Measurements from ENCODE around the gene SLCO4A1. TPM values are rescaled to one million over a fixed set of nuclear protein-coding genes. Genes with fewer than 3 reads are reported as not detected.

The SLCO4A1 gene
- total RNA-seq, 1 experiment from 2014 or later, result 161 TPM

DNA sequence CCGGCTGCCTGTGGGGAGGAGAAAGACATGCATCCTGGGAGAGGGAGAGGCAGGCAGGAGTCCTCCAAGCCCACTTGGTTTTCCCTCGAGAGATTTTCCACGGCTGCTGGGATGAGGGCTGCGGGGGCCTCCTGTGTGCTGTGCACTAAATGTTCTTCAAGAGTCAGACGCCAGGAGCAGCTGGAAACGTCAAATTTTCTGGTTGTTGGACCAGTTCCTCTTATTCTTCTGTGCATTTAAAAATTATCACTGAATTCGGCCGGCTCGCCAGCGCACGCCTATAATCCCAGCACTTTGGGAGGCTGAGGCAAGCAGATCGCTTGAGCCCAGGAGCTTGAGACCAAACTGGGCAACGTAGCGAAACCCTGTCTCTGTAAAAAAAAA is 33.6 kb downstream of the SLCO4A1 start:
- CTCF ChIA-PET, result no interaction called here
- H3K9me2 ChIP-seq (replicated peaks; ENCODE audit: low read length), result no peaks in the 10 kb centered on the region
- H3K27me3 ChIP-seq (ENCODE audit: low read length), result no peaks in the 10 kb centered on the region
- H3K79me2 ChIP-seq (ENCODE audit: low read length), result no peaks in the 10 kb centered on the region
- H3K9ac ChIP-seq (ENCODE audit: low read length), result no peak overlapping the region
- intact Hi-C loops (cut with micrococcal nuclease), result no loop called here
- no peak overlapping the region for H3K4me2 ChIP-seq (ENCODE audit: low read length)
- no peaks in the 10 kb centered on the region for H3F3A ChIP-seq (ENCODE audit: low read length, unreplicated experiment)
- H3K4me3 ChIP-seq (ENCODE audit: low read length), result no peak overlapping the region
- TF ChIP-seq, protein P1, sequence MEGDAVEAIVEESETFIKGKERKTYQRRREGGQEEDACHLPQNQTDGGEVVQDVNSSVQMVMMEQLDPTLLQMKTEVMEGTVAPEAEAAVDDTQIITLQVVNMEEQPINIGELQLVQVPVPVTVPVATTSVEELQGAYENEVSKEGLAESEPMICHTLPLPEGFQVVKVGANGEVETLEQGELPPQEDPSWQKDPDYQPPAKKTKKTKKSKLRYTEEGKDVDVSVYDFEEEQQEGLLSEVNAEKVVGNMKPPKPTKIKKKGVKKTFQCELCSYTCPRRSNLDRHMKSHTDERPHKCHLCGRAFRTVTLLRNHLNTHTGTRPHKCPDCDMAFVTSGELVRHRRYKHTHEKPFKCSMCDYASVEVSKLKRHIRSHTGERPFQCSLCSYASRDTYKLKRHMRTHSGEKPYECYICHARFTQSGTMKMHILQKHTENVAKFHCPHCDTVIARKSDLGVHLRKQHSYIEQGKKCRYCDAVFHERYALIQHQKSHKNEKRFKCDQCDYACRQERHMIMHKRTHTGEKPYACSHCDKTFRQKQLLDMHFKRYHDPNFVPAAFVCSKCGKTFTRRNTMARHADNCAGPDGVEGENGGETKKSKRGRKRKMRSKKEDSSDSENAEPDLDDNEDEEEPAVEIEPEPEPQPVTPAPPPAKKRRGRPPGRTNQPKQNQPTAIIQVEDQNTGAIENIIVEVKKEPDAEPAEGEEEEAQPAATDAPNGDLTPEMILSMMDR (conservative IDR thresholded peaks at IDR 0.05; ENCODE audit: low read depth, low read length), result no peak
- TF ChIP-seq EZH2phosphoT487 (IDR thresholded peaks at IDR 0.05; ENCODE audit: borderline replicate concordance, low read length) (no peak), EZH2 (IDR thresholded peaks at IDR 0.05; ENCODE audit: low read length, unreplicated experiment) (no peak)
- no TSS peak for BruUV-seq (replicated peaks)
- H3K36me3 ChIP-seq (ENCODE audit: low read depth, low read length), result peaks cover 5% of the 10 kb centered on the region; the same call in 1 of the 2 replicates
- no peaks in the 10 kb centered on the region for H3K9me3 ChIP-seq (ENCODE audit: low read length)
- no peaks in the 10 kb centered on the region for H4K20me1 ChIP-seq (ENCODE audit: low read length)
- H2AFZ ChIP-seq (ENCODE audit: low read length), result no peak overlapping the region
- no peak overlapping the region for H3K27ac ChIP-seq (ENCODE audit: low read length)
- ATAC-seq (no peak), DNase-seq (no peak)
- peaks cover 8% of the 10 kb centered on the region; the same call in 1 of the 2 replicates for H3K4me1 ChIP-seq (ENCODE audit: insufficient read depth, low read length)
- POLR2A ChIA-PET (ENCODE audit: unreplicated experiment), result no interaction called here

DNA sequence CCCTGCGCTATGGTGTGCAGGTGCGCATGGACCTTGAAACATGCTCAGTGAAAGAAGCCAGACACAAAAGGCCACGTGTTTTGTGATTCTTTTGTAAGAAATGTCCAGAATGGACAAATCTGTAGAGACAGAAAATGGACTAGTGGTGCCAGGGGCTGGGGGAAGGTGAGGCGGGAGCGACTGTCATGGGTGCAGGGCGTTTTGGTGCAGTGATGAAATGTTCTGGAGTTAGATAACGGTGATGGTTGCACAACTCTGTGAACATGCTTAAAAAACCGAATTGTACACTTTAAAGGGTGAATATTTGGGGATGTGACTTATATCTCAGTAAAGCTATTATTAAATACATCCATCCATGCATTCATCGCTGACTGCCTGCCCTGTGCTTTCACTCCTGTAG is 34.7 kb downstream of the SLCO4A1 start:
- no peak overlapping the region for H2AFZ ChIP-seq (ENCODE audit: low read length)
- no peak overlapping the region for H3K27ac ChIP-seq (ENCODE audit: low read length)
- no peaks in the 10 kb centered on the region for H3K79me2 ChIP-seq (ENCODE audit: low read length)
- no peak overlapping the region for H3K9ac ChIP-seq (ENCODE audit: low read length)
- no peak for DNase-seq
- CTCF ChIA-PET, result no interaction called here
- no peak overlapping the region for H3K4me2 ChIP-seq (ENCODE audit: low read length)
- no TSS peak for BruUV-seq (replicated peaks)
- H3K4me3 ChIP-seq (ENCODE audit: low read length), result no peak overlapping the region
- H3F3A ChIP-seq (ENCODE audit: low read length, unreplicated experiment), result no peaks in the 10 kb centered on the region
- no peaks in the 10 kb centered on the region for H3K9me2 ChIP-seq (replicated peaks; ENCODE audit: low read length)
- POLR2A ChIA-PET (ENCODE audit: unreplicated experiment), result no interaction called here
- intact Hi-C loops (cut with micrococcal nuclease), result no loop called here
- ATAC-seq, result no peak
- H3K9me3 ChIP-seq (ENCODE audit: low read length), result no peaks in the 10 kb centered on the region
- peaks cover 8% of the 10 kb centered on the region; the same call in 1 of the 2 replicates for H3K4me1 ChIP-seq (ENCODE audit: insufficient read depth, low read length)
- H3K36me3 ChIP-seq (ENCODE audit: low read depth, low read length), result peaks cover 1% of the 10 kb centered on the region; the same call in 1 of the 2 replicates
- no peak for TF ChIP-seq EZH2 (IDR thresholded peaks at IDR 0.05; ENCODE audit: low read length, unreplicated experiment)
- TF ChIP-seq, protein P1 (conservative IDR thresholded peaks at IDR 0.05; ENCODE audit: low read depth, low read length), result no peak
- no peak for TF ChIP-seq EZH2phosphoT487 (IDR thresholded peaks at IDR 0.05; ENCODE audit: borderline replicate concordance, low read length)
- H3K27me3 ChIP-seq (ENCODE audit: low read length), result no peaks in the 10 kb centered on the region
- H4K20me1 ChIP-seq (ENCODE audit: low read length), result no peaks in the 10 kb centered on the region

DNA sequence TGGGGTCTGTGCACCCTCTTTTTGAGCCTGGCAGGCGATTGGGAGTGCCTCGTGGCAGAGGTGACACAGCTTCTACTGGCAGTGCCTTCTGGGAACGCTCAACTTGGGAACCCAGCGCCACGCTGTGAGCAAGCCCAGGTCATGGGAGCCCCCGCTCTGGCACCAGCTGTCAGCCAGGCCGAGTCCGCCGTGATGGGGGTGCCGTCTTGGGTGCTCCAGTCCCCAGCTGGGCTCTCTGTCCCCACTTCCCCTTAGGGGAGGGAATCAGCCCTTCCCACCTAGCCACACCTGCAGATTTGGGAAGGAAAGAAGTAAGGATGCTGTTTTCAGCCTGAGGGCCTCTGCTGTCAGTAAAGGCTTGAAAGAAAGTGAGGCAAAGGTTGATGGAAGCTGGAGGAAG is 35.4 kb downstream of the SLCO4A1 start:
- H3K9me3 ChIP-seq (ENCODE audit: low read length), result no peaks in the 10 kb centered on the region
- H3K79me2 ChIP-seq (ENCODE audit: low read length), result no peaks in the 10 kb centered on the region
- H3K36me3 ChIP-seq (ENCODE audit: low read depth, low read length), result no peaks in the 10 kb centered on the region
- H3K27ac ChIP-seq (ENCODE audit: low read length), result no peak overlapping the region
- no peak overlapping the region for H3K4me3 ChIP-seq (ENCODE audit: low read length)
- no TSS peak for BruUV-seq (replicated peaks)
- no peaks in the 10 kb centered on the region for H3K27me3 ChIP-seq (ENCODE audit: low read length)
- DNase-seq, result no peak
- POLR2A ChIA-PET (ENCODE audit: unreplicated experiment), result no interaction called here
- H3K4me1 ChIP-seq (ENCODE audit: insufficient read depth, low read length), result peaks cover 8% of the 10 kb centered on the region; the same call in 1 of the 2 replicates
- CTCF ChIA-PET, result no interaction called here
- intact Hi-C loops (cut with micrococcal nuclease), result no loop called here
- H3K9ac ChIP-seq (ENCODE audit: low read length), result no peak overlapping the region
- H3K4me2 ChIP-seq (ENCODE audit: low read length), result no peak overlapping the region
- ATAC-seq, result no peak
- no peak overlapping the region for H2AFZ ChIP-seq (ENCODE audit: low read length)
- H3K9me2 ChIP-seq (replicated peaks; ENCODE audit: low read length), result no peaks in the 10 kb centered on the region
- no peaks in the 10 kb centered on the region for H3F3A ChIP-seq (ENCODE audit: low read length, unreplicated experiment)
- H4K20me1 ChIP-seq (ENCODE audit: low read length), result no peaks in the 10 kb centered on the region
- TF ChIP-seq, protein P1 (conservative IDR thresholded peaks at IDR 0.05; ENCODE audit: low read depth, low read length), result no peak
- no peak for TF ChIP-seq EZH2 (IDR thresholded peaks at IDR 0.05; ENCODE audit: low read length, unreplicated experiment)
- TF ChIP-seq EZH2phosphoT487 (IDR thresholded peaks at IDR 0.05; ENCODE audit: borderline replicate concordance, low read length), result no peak
